ENCODE data around the gene SDHAF3. TPM values are rescaled to one million over a fixed set of nuclear protein-coding genes. Genes with fewer than 3 reads are reported as not detected.

SDHAF3 gene
- total RNA-seq = 3.8 and 5.5 TPM in 2 replicates

GRCh38 chr7:97117372-97118188, at the start of gene SDHAF3:
Gene SDHAF3, plus strand, starts transcription at chr7:97117698. Its CDS starts 26 bp downstream, at chr7:97117724.

Other genes with a start within 250 kb of the SDHAF3 start
- gene DLX6, start 112.1 kb upstream of the SDHAF3 start, total RNA-seq = not detected in 2 replicates
- gene DLX5, start 92.9 kb upstream of the SDHAF3 start, total RNA-seq = not detected in 2 replicates

Measured in endothelial cell of coronary artery (primary cell).